HCT116 (cell line): Measurements from ENCODE around the gene TSPAN6. TPM values are rescaled to one million over a fixed set of nuclear protein-coding genes. Genes with fewer than 3 reads are reported as not detected.

Source experiments
- ATAC-seq: fragments of 200-7000 bp; cut with Tn5 transposase; 2 replicates; pipeline ENCODE4 v1.9.1; 2020; ENCODE audit warnings: mild to moderate bottlenecking, moderate library complexity
- BruUV-seq: library from RNA; stranded (reverse); fragments of 400-500 nt; replicated peaks from 2 replicates; lab custom pipeline; 2021; lab: Mats Ljungman, UMichigan
- CTCF ChIA-PET: fragments of 300-600 bp; sonication (Branson Sonifier 250); formaldehyde crosslinking; loops from one replicate; lab custom pipeline; 2021; ENCODE audit warnings: antibody characterized with exemption; lab: Charles Lee
- POLR2A ChIA-PET: fragments of 300-600, 350-600 bp; sonication (Branson Sonifier 250); formaldehyde crosslinking; loops from one replicate; lab custom pipeline; 2021; ENCODE audit warnings: antibody characterized with exemption; lab: Charles Lee
- RAD21 ChIA-PET, 2 experiments: fragments of 300-600 bp; sonication (Branson Sonifier 250); formaldehyde crosslinking; loops; one replicate each; lab custom pipeline; 2023; ENCODE audit warnings: low total read pairs in 2 of 2; ENCODE audit not compliant: uncharacterized antibody in 2 of 2, unreplicated experiment in 2 of 2, low non-redundant PET in 1 of 2; lab: Charles Lee
- DNase-seq: peaks from one replicate; pipeline ENCODE4 v3.0.0-alpha.2; 2010; ENCODE audit warnings: low read depth, low spot score
- H2AFZ ChIP-seq: fragments of 200-600 bp; shearing (Covaris generic), sonication (generic); 2 replicates; pipeline ENCODE4 v1.6.1; 2017; ENCODE audit warnings: low read depth, mixed run types, mixed read lengths, antibody characterized with exemption, low read length; ENCODE audit not compliant: poor library complexity, severe bottlenecking
- H3K27ac ChIP-seq: 2 replicates; pipeline ENCODE4 v1.5.1; 2012; ENCODE audit warnings: low read depth, low read length
- H3K27me3 ChIP-seq: fragments of 200-600 bp; sonication (generic); 2 replicates; pipeline ENCODE4 v1.6.1; 2016; ENCODE audit warnings: mixed run types, low read length, mixed read lengths; ENCODE audit not compliant: insufficient read depth
- H3K36me3 ChIP-seq, 2 experiments: fragments of 200-500 bp in 1 of 2; fragments of 200-600 bp in 1 of 2; sonication (Bioruptor generic) in 1 of 2; sonication (generic) in 1 of 2; 2 replicates each; pipeline versions ENCODE4 v1.5.1 to v1.6.1; 2014 to 2016; ENCODE audit warnings: low read length in 2 of 2, inconsistent platforms in 1 of 2, mixed read lengths in 1 of 2, mixed run types in 1 of 2; ENCODE audit not compliant: insufficient read depth in 2 of 2, control insufficient read depth in 1 of 2
- H3K4me1 ChIP-seq, 2 experiments: fragments of 200-600 bp in 1 of 2; sonication (generic) in 1 of 2; 2 replicates each; pipeline versions ENCODE4 v1.5.1 to v1.6.1; 2012 to 2017; ENCODE audit warnings: low read length in 2 of 2, inconsistent platforms in 1 of 2, mild to moderate bottlenecking in 1 of 2, mixed read lengths in 1 of 2, mixed run types in 1 of 2, moderate library complexity in 1 of 2; ENCODE audit not compliant: insufficient read depth in 2 of 2, control insufficient read depth in 1 of 2
- H3K4me2 ChIP-seq: fragments of 200-600 bp; sonication (generic); 2 replicates; pipeline ENCODE4 v1.6.1; 2017; ENCODE audit warnings: mixed run types, low read length, mixed read lengths
- H3K4me3 ChIP-seq, 2 experiments: fragments of 200-600 bp in 1 of 2; sonication (generic) in 1 of 2; replicated peaks in 1 of 2; 2 replicates each; pipeline ENCODE4 v1.5.1; 2011 to 2016; ENCODE audit warnings: low read length in 2 of 2, control low read depth in 1 of 2, low read depth in 1 of 2, mild to moderate bottlenecking in 1 of 2, mixed read lengths in 1 of 2, mixed run types in 1 of 2
- H3K79me2 ChIP-seq: fragments of 200-600 bp; sonication (generic); 2 replicates; pipeline ENCODE4 v1.6.1; 2017; ENCODE audit warnings: mild to moderate bottlenecking, mixed run types, low read length, moderate library complexity, mixed read lengths; ENCODE audit not compliant: insufficient read depth
- H3K9ac ChIP-seq: fragments of 200-600 bp; sonication (generic); 2 replicates; pipeline ENCODE4 v1.6.1; 2016; ENCODE audit warnings: low read length, mixed read lengths
- H3K9me2 ChIP-seq: fragments of 200-600 bp; sonication (generic), shearing (Covaris generic); 2 replicates; pipeline ENCODE4 v1.6.1; 2017; ENCODE audit warnings: mixed run types, mild to moderate bottlenecking, moderate library complexity; ENCODE audit not compliant: insufficient read depth
- H3K9me3 ChIP-seq, 2 experiments: fragments of 200-500 bp in 1 of 2; fragments of 200-600 bp in 1 of 2; sonication (Bioruptor generic) in 1 of 2; sonication (generic) in 1 of 2; 2 replicates each; pipeline ENCODE4 v1.6.1; 2014 to 2017; ENCODE audit warnings: low read length in 2 of 2, mixed read lengths in 2 of 2, inconsistent platforms in 1 of 2, low read depth in 1 of 2, mild to moderate bottlenecking in 1 of 2, mixed run types in 1 of 2, moderate library complexity in 1 of 2; ENCODE audit not compliant: control insufficient read depth in 1 of 2, insufficient read depth in 1 of 2
- H4K20me1 ChIP-seq: fragments of 200-600 bp; sonication (generic), shearing (Covaris generic); 2 replicates; pipeline ENCODE4 v1.6.1; 2017; ENCODE audit warnings: mixed run types, mild to moderate bottlenecking, moderate library complexity; ENCODE audit not compliant: insufficient read depth
- CEBPB ChIP-seq: IDR thresholded peaks from 2 replicates; pipeline ENCODE4 v1.6.1; 2012; ENCODE audit warnings: low read depth
- EGR1 ChIP-seq: IDR thresholded peaks from 2 replicates; pipeline ENCODE4 v1.6.1; 2012; ENCODE audit warnings: low read depth
- EZH2 ChIP-seq: fragments of 200-600 bp; sonication (generic); IDR thresholded peaks from 2 replicates; pipeline ENCODE4 v1.6.1; 2017; ENCODE audit warnings: antibody characterized with exemption, mixed run types
- JUND ChIP-seq: IDR thresholded peaks from 2 replicates; pipeline ENCODE4 v1.6.1; 2012
- MAX ChIP-seq: IDR thresholded peaks from 2 replicates; pipeline ENCODE4 v1.6.1; 2012
- POLR2AphosphoS5 ChIP-seq: IDR thresholded peaks from 2 replicates; pipeline ENCODE4 v1.6.1; 2011; ENCODE audit warnings: mild to moderate bottlenecking, low read depth, low read length, moderate library complexity
- REST ChIP-seq: IDR thresholded peaks from 2 replicates; pipeline ENCODE4 v1.6.1; 2012; ENCODE audit warnings: low read depth
- SIN3A ChIP-seq: IDR thresholded peaks from 2 replicates; pipeline ENCODE4 v1.6.1; 2012; ENCODE audit warnings: low read depth
- SP1 ChIP-seq: IDR thresholded peaks from 2 replicates; pipeline ENCODE4 v1.6.1; 2012; ENCODE audit warnings: low read depth
- SRF ChIP-seq: IDR thresholded peaks from 2 replicates; pipeline ENCODE4 v1.6.1; 2012; ENCODE audit warnings: low read depth
- TCF7L2 ChIP-seq: IDR thresholded peaks from 2 replicates; pipeline ENCODE4 v1.7.0; 2011; ENCODE audit warnings: borderline replicate concordance, inconsistent platforms; ENCODE audit not compliant: insufficient read depth, insufficient read length; ENCODE audit errors: extremely low read depth
- YY1 ChIP-seq: IDR thresholded peaks from 2 replicates; pipeline ENCODE4 v1.6.1; 2011; ENCODE audit warnings: low read length, low read depth, moderate library complexity, mild to moderate bottlenecking; ENCODE audit not compliant: insufficient replicate concordance; ENCODE audit errors: extremely low read depth
- ZBTB33 ChIP-seq: IDR thresholded peaks from 2 replicates; pipeline ENCODE4 v1.6.1; 2011; ENCODE audit warnings: mild to moderate bottlenecking, low read length, moderate library complexity; ENCODE audit not compliant: insufficient replicate concordance; ENCODE audit errors: extremely low read depth
- ZNF274 ChIP-seq: fragments of 200-500 bp; sonication (Bioruptor generic); IDR thresholded peaks from 2 replicates; pipeline ENCODE4 v1.6.1; 2014; ENCODE audit warnings: mild to moderate bottlenecking, low read depth, low read length, inconsistent platforms
- intact Hi-C: fragments of 100-400 bp; cut with micrococcal nuclease; formaldehyde crosslinking; loops from 2 replicates; pipeline ENCODE4 v1.10.0; 2022
- total RNA-seq: library from RNA; stranded (reverse); gene quantifications from one replicate; pipeline ENCODE4 v1.2.1, GENCODE V29; 2021; ENCODE audit not compliant: unreplicated experiment

TSPAN6 gene
- total RNA-seq, 1 experiment from 2014 or later: 25.0 TPM

GRCh38 chrX:100662170-100662569 lies 25.6 kb upstream of the TSPAN6 start:
- H3K27me3 ChIP-seq: no peaks in the 10 kb centered on the region
- H3K4me3 ChIP-seq: no peak overlapping the region
- BruUV-seq: no TSS peak
- H3K9me3 ChIP-seq: no peaks in the 10 kb centered on the region
- ChIA-PET CTCF (interaction anchor here (0.7 kb wide), 1 partner anchor 10 kb away, joined by 3 read pairs; no protein-coding TSS in a partner anchor), RAD21 (no interaction called here), POLR2A (no interaction called here)
- no peak overlapping the region for H3K4me2 ChIP-seq
- ATAC-seq (no peak), DNase-seq (no peak)
- intact Hi-C loops: no loop called here
- no peaks in the 10 kb centered on the region for H3K4me1 ChIP-seq
- no peaks in the 10 kb centered on the region for H3K36me3 ChIP-seq
- no peak overlapping the region for H3K27ac ChIP-seq
- TF ChIP-seq CEBPB: no peak
- TF ChIP-seq TCF7L2: no peak
- TF ChIP-seq REST: no peak
- no peak for TF ChIP-seq ZBTB33
- TF ChIP-seq SP1: no peak
- TF ChIP-seq EGR1: no peak
- no peak for TF ChIP-seq EZH2
- TF ChIP-seq SIN3A: no peak
- TF ChIP-seq YY1: no peak
- no peak for TF ChIP-seq SRF
- TF ChIP-seq JUND: no peak
- TF ChIP-seq MAX: no peak
- TF ChIP-seq POLR2AphosphoS5: no peak
- no peak for TF ChIP-seq ZNF274
- no peaks in the 10 kb centered on the region for H3K9me2 ChIP-seq
- H2AFZ ChIP-seq: no peak overlapping the region
- H3K9ac ChIP-seq: no peak overlapping the region
- no peaks in the 10 kb centered on the region for H4K20me1 ChIP-seq
- H3K79me2 ChIP-seq: no peaks in the 10 kb centered on the region
